Muscle of back (tissue), 13 donors: Measurements from ENCODE around the gene PTRH1. TPM values are rescaled to one million over a fixed set of nuclear protein-coding genes. Genes with fewer than 3 reads are reported as not detected.
"Not testable (repeated sequence)": the region's sequence is repeated elsewhere in the genome, so short reads cannot be mapped to it uniquely, and the experiment has no call there.

ENCODE experiments used
- DNase-seq, 3 donors: peaks; one replicate each; pipeline versions ENCODE4 v3.0.0 to v3.0.0-alpha.2; 2013
- long read RNA-seq, 9 donors: transcript quantifications; one replicate each; lab custom pipeline, GENCODE V29; 2026
- polyA plus RNA-seq, 10 donors: library from polyadenylated mRNA; unstranded; fragments of 120-200 nt; gene quantifications; one replicate each; pipeline ENCODE4 v1.2.1, GENCODE V29; 2013; ENCODE audit not compliant: insufficient read length in 10 of 10

Gene PTRH1
- polyA plus RNA-seq = 1 to 10 TPM; 4.4 to 8.2 (median 6.4) TPM
- long read RNA-seq, donor 1, partial matches to known transcripts = 0 of 3 reads
- long read RNA-seq, donor 1, other reads (novel, unspliced or antisense) = 0 of 3 reads
- long read RNA-seq, donor 2, transcript PTRH1-208 (5 exons, 814 nt) = major isoform, 7 of 9 reads
- long read RNA-seq, donor 2, partial matches to known transcripts = 0 of 9 reads
- long read RNA-seq, donor 2, other reads (novel, unspliced or antisense) = 0 of 9 reads
- long read RNA-seq, donor 3 = 0 reads
- long read RNA-seq, donor 4, transcript PTRH1-208 (5 exons, 814 nt) = major isoform, 8 of 8 reads
- long read RNA-seq, donor 4, partial matches to known transcripts = 0 of 8 reads
- long read RNA-seq, donor 4, other reads (novel, unspliced or antisense) = 0 of 8 reads
- long read RNA-seq, donor 5, transcript PTRH1-208 (5 exons, 814 nt) = major isoform, 12 of 12 reads
- long read RNA-seq, donor 5, partial matches to known transcripts = 0 of 12 reads
- long read RNA-seq, donor 5, other reads (novel, unspliced or antisense) = 0 of 12 reads
- long read RNA-seq, donor 6, transcript PTRH1-208 (5 exons, 814 nt) = major isoform, 5 of 7 reads
- long read RNA-seq, donor 6, partial matches to known transcripts = 0 of 7 reads
- long read RNA-seq, donor 6, other reads (novel, unspliced or antisense) = 0 of 7 reads
- long read RNA-seq, donor 7, partial matches to known transcripts = 0 of 2 reads
- long read RNA-seq, donor 7, other reads (novel, unspliced or antisense) = 0 of 2 reads
- long read RNA-seq, donor 8, transcript PTRH1-208 (5 exons, 814 nt) = major isoform, 7 of 7 reads
- long read RNA-seq, donor 8, partial matches to known transcripts = 0 of 7 reads
- long read RNA-seq, donor 8, other reads (novel, unspliced or antisense) = 0 of 7 reads
- long read RNA-seq, donor 9 = 0 reads

- DNase-seq = peak; percentile 96 to 99 (median 98)
These were observed at the start of gene PTRH1, which contains the start of gene TTC16 for GRCh38 chr9:127715470-127716337. PTRH1 (minus strand) TSS chr9:127715663; CDS start chr9:127715639, 24 bp downstream. TTC16 (plus strand) TSS chr9:127716079; CDS start chr9:127716146, 67 bp downstream.

GRCh38 chr9:127763918-127764384 is 48.5 kb upstream of the PTRH1 start:
- DNase-seq = peak in 1 of 3 donors; percentile 59

- peak in 1 of 3 donors; percentile 49 for DNase-seq
These were observed 46.7 kb upstream of the PTRH1 start for GRCh38 chr9:127762111-127762676.

GRCh38 chr9:127761491-127761956 is 46.1 kb upstream of the PTRH1 start:
- no peak for DNase-seq

- DNase-seq = no peak
These were observed 45.6 kb upstream of the PTRH1 start for GRCh38 chr9:127761061-127761460.

- no peak for DNase-seq
These were observed 43.4 kb upstream of the PTRH1 start for GRCh38 chr9:127758843-127759242.

GRCh38 chr9:127756776-127757175 is 41.3 kb upstream of the PTRH1 start:
- DNase-seq = not testable (repeated sequence)

GRCh38 chr9:127756233-127756632 is 40.8 kb upstream of the PTRH1 start:
- no peak for DNase-seq

GRCh38 chr9:127755061-127756060 is 39.9 kb upstream of the PTRH1 start:
- peak in 1 of 3 donors; percentile 34 for DNase-seq

- DNase-seq = peak in 1 of 3 donors; percentile 58
These were observed 38.9 kb upstream of the PTRH1 start for GRCh38 chr9:127754099-127755060.

- DNase-seq = no peak
These were observed 38.2 kb upstream of the PTRH1 start for GRCh38 chr9:127753622-127754021.

GRCh38 chr9:127753148-127753547 is 37.7 kb upstream of the PTRH1 start:
- no peak for DNase-seq

- DNase-seq = peak in 1 of 3 donors; percentile 67
These were observed 36.0 kb upstream of the PTRH1 start for GRCh38 chr9:127751269-127752054.

- no peak for DNase-seq
These were observed 33.8 kb upstream of the PTRH1 start for GRCh38 chr9:127749090-127749787.

GRCh38 chr9:127746959-127747569 is 31.6 kb upstream of the PTRH1 start:
- no peak for DNase-seq
